Fibroblast of lung (primary cell): ENCODE data around the gene SLC27A3. TPM values are rescaled to one million over a fixed set of nuclear protein-coding genes. Genes with fewer than 3 reads are reported as not detected.

Experiments used
- DNase-seq, 2 donors: peaks; one replicate each; pipeline versions ENCODE4 v3.0.0 to v3.0.0-alpha.2; 2010; ENCODE audit warnings: low read depth in 2 of 2
- H2AFZ ChIP-seq: 2 replicates; pipeline ENCODE4 v1.5.1; 2012; ENCODE audit warnings: low read length, control low read depth, inconsistent platforms
- H3K27ac ChIP-seq: 2 replicates; pipeline ENCODE4 v1.5.1; 2011; ENCODE audit warnings: low read length, control low read depth; ENCODE audit not compliant: insufficient read depth
- H3K27me3 ChIP-seq: 2 replicates; pipeline ENCODE4 v1.5.1; 2011; ENCODE audit warnings: mild to moderate bottlenecking, low read length; ENCODE audit not compliant: control insufficient read depth, insufficient read depth
- H3K36me3 ChIP-seq: 2 replicates; pipeline ENCODE4 v1.5.1; 2011; ENCODE audit warnings: low read length; ENCODE audit not compliant: control insufficient read depth, insufficient read depth
- H3K4me1 ChIP-seq: 2 replicates; pipeline ENCODE4 v1.5.1; 2011; ENCODE audit warnings: low read length; ENCODE audit not compliant: control insufficient read depth, insufficient read depth; ENCODE audit errors: extremely low read depth
- H3K4me2 ChIP-seq: 2 replicates; pipeline ENCODE4 v1.5.1; 2011; ENCODE audit warnings: low read length, control low read depth; ENCODE audit not compliant: insufficient read depth; ENCODE audit errors: extremely low read depth
- H3K4me3 ChIP-seq, 4 experiments: fragments of 200-600 bp in 1 of 4; sonication (generic) in 1 of 4; replicated peaks in 1 of 4; 2 replicates each; pipeline ENCODE4 v1.5.1; 2011 to 2016; ENCODE audit warnings: low read length in 4 of 4, low read depth in 3 of 4, mild to moderate bottlenecking in 3 of 4, control low read depth in 2 of 4, inconsistent platforms in 1 of 4, mixed read lengths in 1 of 4; ENCODE audit not compliant: insufficient read depth in 1 of 4; ENCODE audit errors: control extremely low read depth in 1 of 4
- H3K79me2 ChIP-seq: 2 replicates; pipeline ENCODE4 v1.5.1; 2012; ENCODE audit warnings: mild to moderate bottlenecking, low read length, inconsistent platforms; ENCODE audit not compliant: control insufficient read depth, insufficient read depth
- H3K9ac ChIP-seq: 2 replicates; pipeline ENCODE4 v1.5.1; 2011; ENCODE audit warnings: mild to moderate bottlenecking, low read length, control low read depth; ENCODE audit not compliant: insufficient read depth
- H3K9me3 ChIP-seq: 2 replicates; pipeline ENCODE4 v1.5.1; 2012; ENCODE audit warnings: low read depth, low read length; ENCODE audit not compliant: control insufficient read depth, insufficient read depth
- H4K20me1 ChIP-seq: 2 replicates; pipeline ENCODE4 v1.5.1; 2011; ENCODE audit warnings: low read length; ENCODE audit not compliant: control insufficient read depth, insufficient read depth; ENCODE audit errors: extremely low read depth
- EZH2 ChIP-seq: IDR thresholded peaks from 2 replicates; pipeline ENCODE4 v1.5.1; 2012; ENCODE audit warnings: low read length, control low read depth, mild to moderate bottlenecking; ENCODE audit errors: missing control alignments
- polyA plus RNA-seq, 2 donors: library from polyadenylated mRNA; depleted of rRNA in 1 of 2; stranded (reverse) in 1 of 2; unstranded in 1 of 2; fragments of >200 nt; gene quantifications; 2 replicates each; pipeline ENCODE4 v1.2.1, GENCODE V29; 2011 to 2012; ENCODE audit warnings: missing spikeins in 1 of 2
- total RNA-seq: library from RNA; depleted of rRNA; stranded (reverse); fragments of >200 nt; gene quantifications from 2 replicates; pipeline ENCODE4 v1.2.1, GENCODE V29; 2014
- TF ChIP-seq, protein P1 (sequence below), 2 donors: IDR thresholded peaks in 1 of 2; conservative IDR thresholded peaks in 1 of 2; 1 replicate in 1 of 2; 2 replicates in 1 of 2; pipeline ENCODE4 v1.5.1; 2011 to 2012; ENCODE audit warnings: low read length in 2 of 2, control low read depth in 1 of 2, inconsistent platforms in 1 of 2, low read depth in 1 of 2, mild to moderate bottlenecking in 1 of 2

SLC27A3 gene
- total and polyA plus RNA-seq, 2 donors (not counting 1 experiment from before 2014, with no cell fraction given) = 9.7 to 30.6 TPM

DNA sequence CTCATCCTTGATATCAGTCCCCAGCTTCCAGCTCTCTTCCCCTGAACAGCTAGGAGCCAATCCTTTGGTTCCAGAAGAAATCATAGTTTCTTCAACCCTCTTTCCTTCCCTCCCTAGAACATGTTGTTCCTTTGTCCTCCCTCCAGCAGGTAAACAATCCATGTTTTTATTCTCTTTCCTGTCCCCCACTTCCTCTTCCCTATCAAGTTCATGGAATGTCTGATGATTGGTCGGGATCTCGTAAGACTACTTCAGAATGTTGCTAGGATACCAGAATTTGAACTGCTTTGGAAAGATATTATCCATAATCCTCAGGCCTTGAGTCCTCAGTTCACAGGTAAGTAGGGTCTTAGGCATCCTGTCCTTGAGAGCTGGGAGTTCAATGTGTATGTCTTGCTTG lies 23.1 kb upstream of the SLC27A3 start:
- no peaks in the 10 kb centered on the region for H3K9me3 ChIP-seq
- H3K79me2 ChIP-seq = no peaks in the 10 kb centered on the region
- H3K9ac ChIP-seq = no peak overlapping the region
- no peak overlapping the region for H2AFZ ChIP-seq
- H3K36me3 ChIP-seq = peaks cover 10% of the 10 kb centered on the region
- H3K27ac ChIP-seq = peak overlapping the region; percentile 13
- no peak for DNase-seq
- no peaks in the 10 kb centered on the region for H4K20me1 ChIP-seq
- H3K27me3 ChIP-seq = no peaks in the 10 kb centered on the region
- TF ChIP-seq, protein P1, sequence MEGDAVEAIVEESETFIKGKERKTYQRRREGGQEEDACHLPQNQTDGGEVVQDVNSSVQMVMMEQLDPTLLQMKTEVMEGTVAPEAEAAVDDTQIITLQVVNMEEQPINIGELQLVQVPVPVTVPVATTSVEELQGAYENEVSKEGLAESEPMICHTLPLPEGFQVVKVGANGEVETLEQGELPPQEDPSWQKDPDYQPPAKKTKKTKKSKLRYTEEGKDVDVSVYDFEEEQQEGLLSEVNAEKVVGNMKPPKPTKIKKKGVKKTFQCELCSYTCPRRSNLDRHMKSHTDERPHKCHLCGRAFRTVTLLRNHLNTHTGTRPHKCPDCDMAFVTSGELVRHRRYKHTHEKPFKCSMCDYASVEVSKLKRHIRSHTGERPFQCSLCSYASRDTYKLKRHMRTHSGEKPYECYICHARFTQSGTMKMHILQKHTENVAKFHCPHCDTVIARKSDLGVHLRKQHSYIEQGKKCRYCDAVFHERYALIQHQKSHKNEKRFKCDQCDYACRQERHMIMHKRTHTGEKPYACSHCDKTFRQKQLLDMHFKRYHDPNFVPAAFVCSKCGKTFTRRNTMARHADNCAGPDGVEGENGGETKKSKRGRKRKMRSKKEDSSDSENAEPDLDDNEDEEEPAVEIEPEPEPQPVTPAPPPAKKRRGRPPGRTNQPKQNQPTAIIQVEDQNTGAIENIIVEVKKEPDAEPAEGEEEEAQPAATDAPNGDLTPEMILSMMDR (conservative IDR thresholded peaks at IDR 0.05 in 1 of 2, IDR thresholded peaks at IDR 0.05 in 1 of 2; ENCODE audit: low read depth in 1 of 2, low read length in 2 of 2) = no peak
- no peak for TF ChIP-seq EZH2
- H3K4me3 ChIP-seq = no peak overlapping the region
- H3K4me1 ChIP-seq = no peaks in the 10 kb centered on the region
- no peak overlapping the region for H3K4me2 ChIP-seq

DNA sequence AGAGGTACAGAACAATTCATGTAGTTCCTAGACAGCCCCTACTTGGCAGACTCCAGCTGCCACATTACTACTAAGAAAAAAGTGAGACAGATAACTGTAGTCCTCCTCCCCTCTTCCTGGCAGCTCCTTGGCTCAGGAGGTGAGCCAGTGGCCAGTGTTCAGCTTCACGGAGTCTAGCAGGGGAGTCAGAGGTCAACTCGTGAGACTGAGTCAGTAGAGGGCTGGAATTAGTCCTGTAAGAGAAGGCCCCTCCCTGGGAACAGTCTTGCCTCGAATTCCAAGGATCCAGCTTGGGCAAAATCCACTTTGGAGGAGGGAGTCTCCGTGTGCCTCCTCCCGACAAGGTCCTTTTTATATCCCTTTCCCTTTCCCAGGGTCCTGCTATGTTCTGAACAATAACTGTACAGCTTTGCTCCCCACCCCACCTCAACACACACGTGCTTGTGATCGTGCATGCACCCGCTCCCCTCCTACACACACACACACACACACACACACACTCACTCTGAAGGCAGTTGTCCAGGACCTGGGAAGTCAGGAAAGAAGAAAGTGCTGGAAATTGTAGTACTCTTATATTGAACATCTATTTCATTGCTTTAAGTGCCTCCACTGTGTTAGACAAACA lies 22.5 kb upstream of the SLC27A3 start:
- H3K9ac ChIP-seq = no peak overlapping the region
- TF ChIP-seq, protein P1 (conservative IDR thresholded peaks at IDR 0.05 in 1 of 2, IDR thresholded peaks at IDR 0.05 in 1 of 2; ENCODE audit: low read depth in 1 of 2, low read length in 2 of 2) = no peak
- TF ChIP-seq EZH2 = no peak
- H3K36me3 ChIP-seq = peaks cover 10% of the 10 kb centered on the region
- no peaks in the 10 kb centered on the region for H3K79me2 ChIP-seq
- no peaks in the 10 kb centered on the region for H3K27me3 ChIP-seq
- no peak overlapping the region for H3K4me2 ChIP-seq
- peak; percentile 84 to 85 for DNase-seq
- no peaks in the 10 kb centered on the region for H4K20me1 ChIP-seq
- no peaks in the 10 kb centered on the region for H3K9me3 ChIP-seq
- H3K4me3 ChIP-seq = no peak overlapping the region
- no peaks in the 10 kb centered on the region for H3K4me1 ChIP-seq
- H3K27ac ChIP-seq = no peak overlapping the region
- no peak overlapping the region for H2AFZ ChIP-seq

GRCh38 chr1:153754266-153754665 lies 20.9 kb upstream of the SLC27A3 start:
- no peaks in the 10 kb centered on the region for H3K79me2 ChIP-seq
- no peak overlapping the region for H3K27ac ChIP-seq
- no peak overlapping the region for H3K4me2 ChIP-seq
- H3K9ac ChIP-seq = no peak overlapping the region
- H3K4me3 ChIP-seq = no peak overlapping the region
- TF ChIP-seq, protein P1 (conservative IDR thresholded peaks at IDR 0.05 in 1 of 2, IDR thresholded peaks at IDR 0.05 in 1 of 2; ENCODE audit: low read depth in 1 of 2, low read length in 2 of 2) = no peak
- TF ChIP-seq EZH2 = no peak
- no peaks in the 10 kb centered on the region for H4K20me1 ChIP-seq
- no peaks in the 10 kb centered on the region for H3K4me1 ChIP-seq
- H3K27me3 ChIP-seq = no peaks in the 10 kb centered on the region
- H2AFZ ChIP-seq = no peak overlapping the region
- H3K36me3 ChIP-seq = peaks cover 12% of the 10 kb centered on the region
- DNase-seq = no peak
- no peaks in the 10 kb centered on the region for H3K9me3 ChIP-seq
